Neural cell (in vitro differentiated cells): Measurements from ENCODE around the gene LPCAT4. TPM values are rescaled to one million over a fixed set of nuclear protein-coding genes. Genes with fewer than 3 reads are reported as not detected.

Source experiments
- H2AFZ ChIP-seq: fragments of 200-600, 300-800 bp; sonication (generic), shearing (Covaris generic); 2 replicates; pipeline ENCODE4 v1.6.0; 2014; ENCODE audit warnings: low read depth, mild to moderate bottlenecking, antibody characterized with exemption, low read length, moderate library complexity
- H3F3A ChIP-seq: fragments of 200-600 bp; shearing (Covaris generic); 2 replicates; pipeline ENCODE4 v1.6.1; 2016; ENCODE audit warnings: mild to moderate bottlenecking, moderate library complexity, mixed read lengths, antibody characterized with exemption, low read length; ENCODE audit not compliant: insufficient read depth, poor library complexity, severe bottlenecking
- H3K27ac ChIP-seq: fragments of 200-600, 300-800 bp; sonication (generic), shearing (Covaris generic); 2 replicates; pipeline ENCODE4 v1.5.1; 2014; ENCODE audit warnings: mild to moderate bottlenecking, low read length, moderate library complexity
- H3K27me3 ChIP-seq: fragments of 300-800, 200-600 bp; sonication (generic), shearing (Covaris generic); 2 replicates; pipeline ENCODE4 v1.6.0; 2014; ENCODE audit warnings: mild to moderate bottlenecking, low read depth, low read length, moderate library complexity; ENCODE audit not compliant: insufficient read depth
- H3K36me3 ChIP-seq: fragments of 300-800, 200-600 bp; sonication (generic), shearing (Covaris generic); 2 replicates; pipeline ENCODE4 v1.5.1; 2014; ENCODE audit warnings: mild to moderate bottlenecking, antibody characterized with exemption, low read length, moderate library complexity; ENCODE audit not compliant: insufficient read depth
- H3K4me2 ChIP-seq: fragments of 300-800, 200-600 bp; sonication (generic), shearing (Covaris generic); 2 replicates; pipeline ENCODE4 v1.6.0; 2014; ENCODE audit warnings: mild to moderate bottlenecking, low read length
- H3K4me3 ChIP-seq: fragments of 300-800, 200-600 bp; sonication (generic), shearing (Covaris generic); 2 replicates; pipeline ENCODE4 v1.5.1; 2014; ENCODE audit warnings: mild to moderate bottlenecking, low read length, moderate library complexity
- H3K79me2 ChIP-seq: fragments of 200-600 bp; shearing (Covaris generic); replicated peaks from 2 replicates; pipeline ENCODE4 v1.6.0; 2014; ENCODE audit warnings: mild to moderate bottlenecking, low read length, moderate library complexity; ENCODE audit not compliant: insufficient read depth
- H3K9ac ChIP-seq: fragments of 300-800, 200-600 bp; sonication (generic), shearing (Covaris generic); 2 replicates; pipeline ENCODE4 v1.6.1; 2016; ENCODE audit warnings: mild to moderate bottlenecking, low read length, mixed read lengths
- H3K9me2 ChIP-seq: fragments of 200-600 bp; shearing (Covaris generic); 2 replicates; pipeline ENCODE4 v1.6.1; 2016; ENCODE audit warnings: mild to moderate bottlenecking, low read length, mixed read lengths; ENCODE audit not compliant: insufficient read depth
- H3K9me3 ChIP-seq: fragments of 200-600, 300-800 bp; sonication (generic), shearing (Covaris generic); 2 replicates; pipeline ENCODE4 v1.6.1; 2016; ENCODE audit warnings: mild to moderate bottlenecking, mixed run types, low read length, moderate library complexity, mixed read lengths
- H4K20me1 ChIP-seq: fragments of 200-600 bp; shearing (Covaris generic); 2 replicates; pipeline ENCODE4 v1.6.1; 2016; ENCODE audit warnings: mild to moderate bottlenecking, mixed run types; ENCODE audit not compliant: insufficient read depth
- EP300 ChIP-seq: fragments of 450-650 bp; conservative IDR thresholded peaks from 2 replicates; pipeline ENCODE4 v1.6.1; 2014; ENCODE audit warnings: antibody characterized with exemption, mild to moderate bottlenecking, moderate library complexity; ENCODE audit not compliant: poor library complexity, severe bottlenecking
- EZH2 ChIP-seq: fragments of 200-600, 300-800 bp; shearing (Covaris generic), sonication (generic); IDR thresholded peaks from 2 replicates; pipeline ENCODE4 v1.6.1; 2014; ENCODE audit warnings: antibody characterized with exemption, low read length, borderline replicate concordance, mild to moderate bottlenecking; ENCODE audit not compliant: insufficient read depth, poor library complexity, severe bottlenecking
- MXI1 ChIP-seq: fragments of 450-650 bp; conservative IDR thresholded peaks from 2 replicates; pipeline ENCODE4 v1.6.1; 2014; ENCODE audit warnings: antibody characterized with exemption, mild to moderate bottlenecking; ENCODE audit not compliant: poor library complexity, severe bottlenecking
- POLR2AphosphoS5 ChIP-seq: IDR thresholded peaks from 2 replicates; pipeline ENCODE4 v1.6.1; 2012
- RAD21 ChIP-seq: fragments of 450-650 bp; conservative IDR thresholded peaks from 2 replicates; pipeline ENCODE4 v1.6.1; 2014; ENCODE audit warnings: antibody characterized with exemption, mild to moderate bottlenecking, moderate library complexity
- SMC3 ChIP-seq: fragments of 450-650 bp; conservative IDR thresholded peaks from 2 replicates; pipeline ENCODE4 v1.6.1; 2014; ENCODE audit warnings: antibody characterized with exemption, mild to moderate bottlenecking, moderate library complexity; ENCODE audit not compliant: poor library complexity
- TAF1 ChIP-seq: IDR thresholded peaks from 2 replicates; pipeline ENCODE4 v1.6.1; 2012; ENCODE audit warnings: low read depth
- polyA plus RNA-seq: library from polyadenylated mRNA; depleted of rRNA; stranded (reverse); fragments of >200 nt; gene quantifications from 2 replicates; pipeline ENCODE4 v1.2.3, GENCODE V29; 2014
- TF ChIP-seq, protein P1 (sequence below): IDR thresholded peaks from 2 replicates; pipeline ENCODE4 v1.6.1; 2012; ENCODE audit warnings: borderline replicate concordance
- TF ChIP-seq, protein P2 (sequence below): fragments of 450-650 bp; IDR thresholded peaks from 2 replicates; pipeline ENCODE4 v1.5.1; 2014; ENCODE audit warnings: antibody characterized with exemption, mild to moderate bottlenecking, moderate library complexity; ENCODE audit not compliant: poor library complexity, severe bottlenecking

Gene LPCAT4
- polyA plus RNA-seq, 1 donor from 2014 or later: 76.7 TPM

DNA sequence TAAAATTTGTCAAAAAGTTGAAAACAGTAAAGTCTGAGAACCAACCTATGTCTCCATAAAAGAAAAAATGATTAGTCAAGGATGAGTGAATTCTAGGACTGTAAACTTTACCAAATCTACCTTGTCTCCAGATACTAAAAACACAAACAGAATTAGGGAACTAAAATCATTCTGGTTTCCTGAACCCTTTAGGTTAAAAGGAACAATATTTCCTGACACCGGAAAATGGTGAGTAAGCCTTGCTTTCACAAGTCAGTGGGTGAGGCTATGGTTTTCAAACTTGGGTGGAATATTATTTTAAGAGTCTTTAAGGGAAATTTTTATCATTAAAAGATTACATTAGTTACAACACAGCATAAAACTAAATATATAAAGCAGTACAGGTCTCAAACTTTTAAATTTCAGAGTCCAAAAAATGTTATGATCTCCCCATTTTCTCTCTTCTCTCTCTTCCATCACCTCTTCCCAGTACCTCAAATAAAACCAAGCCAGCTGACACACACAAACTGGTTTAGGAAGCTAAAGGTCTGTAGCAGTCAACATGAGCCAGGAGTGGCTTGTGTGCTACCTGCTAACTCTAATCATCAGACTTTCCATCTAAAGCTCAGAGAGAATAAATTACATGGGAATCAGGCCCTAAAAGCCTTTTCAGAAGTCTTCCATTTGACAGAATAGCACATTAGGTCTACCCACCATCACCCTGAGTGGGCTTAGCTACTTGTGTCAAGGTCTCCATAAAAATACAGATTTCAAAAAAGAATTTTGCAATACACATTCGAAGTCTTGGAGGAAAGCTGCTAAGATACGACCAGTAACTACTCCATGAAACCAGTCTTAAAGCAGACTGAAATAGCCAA is 31.6 kb downstream of the LPCAT4 start:
- no peaks in the 10 kb centered on the region for H3F3A ChIP-seq
- H3K4me3 ChIP-seq: peak overlapping the region; percentile 99
- H3K9ac ChIP-seq: no peak overlapping the region
- TF ChIP-seq EZH2: no peak
- no peak for TF ChIP-seq EP300
- no peak for TF ChIP-seq RAD21
- TF ChIP-seq POLR2AphosphoS5: no peak
- TF ChIP-seq SMC3: no peak
- TF ChIP-seq MXI1: no peak
- TF ChIP-seq, protein P1, sequence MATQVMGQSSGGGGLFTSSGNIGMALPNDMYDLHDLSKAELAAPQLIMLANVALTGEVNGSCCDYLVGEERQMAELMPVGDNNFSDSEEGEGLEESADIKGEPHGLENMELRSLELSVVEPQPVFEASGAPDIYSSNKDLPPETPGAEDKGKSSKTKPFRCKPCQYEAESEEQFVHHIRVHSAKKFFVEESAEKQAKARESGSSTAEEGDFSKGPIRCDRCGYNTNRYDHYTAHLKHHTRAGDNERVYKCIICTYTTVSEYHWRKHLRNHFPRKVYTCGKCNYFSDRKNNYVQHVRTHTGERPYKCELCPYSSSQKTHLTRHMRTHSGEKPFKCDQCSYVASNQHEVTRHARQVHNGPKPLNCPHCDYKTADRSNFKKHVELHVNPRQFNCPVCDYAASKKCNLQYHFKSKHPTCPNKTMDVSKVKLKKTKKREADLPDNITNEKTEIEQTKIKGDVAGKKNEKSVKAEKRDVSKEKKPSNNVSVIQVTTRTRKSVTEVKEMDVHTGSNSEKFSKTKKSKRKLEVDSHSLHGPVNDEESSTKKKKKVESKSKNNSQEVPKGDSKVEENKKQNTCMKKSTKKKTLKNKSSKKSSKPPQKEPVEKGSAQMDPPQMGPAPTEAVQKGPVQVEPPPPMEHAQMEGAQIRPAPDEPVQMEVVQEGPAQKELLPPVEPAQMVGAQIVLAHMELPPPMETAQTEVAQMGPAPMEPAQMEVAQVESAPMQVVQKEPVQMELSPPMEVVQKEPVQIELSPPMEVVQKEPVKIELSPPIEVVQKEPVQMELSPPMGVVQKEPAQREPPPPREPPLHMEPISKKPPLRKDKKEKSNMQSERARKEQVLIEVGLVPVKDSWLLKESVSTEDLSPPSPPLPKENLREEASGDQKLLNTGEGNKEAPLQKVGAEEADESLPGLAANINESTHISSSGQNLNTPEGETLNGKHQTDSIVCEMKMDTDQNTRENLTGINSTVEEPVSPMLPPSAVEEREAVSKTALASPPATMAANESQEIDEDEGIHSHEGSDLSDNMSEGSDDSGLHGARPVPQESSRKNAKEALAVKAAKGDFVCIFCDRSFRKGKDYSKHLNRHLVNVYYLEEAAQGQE: no peak
- TF ChIP-seq, protein P2, sequence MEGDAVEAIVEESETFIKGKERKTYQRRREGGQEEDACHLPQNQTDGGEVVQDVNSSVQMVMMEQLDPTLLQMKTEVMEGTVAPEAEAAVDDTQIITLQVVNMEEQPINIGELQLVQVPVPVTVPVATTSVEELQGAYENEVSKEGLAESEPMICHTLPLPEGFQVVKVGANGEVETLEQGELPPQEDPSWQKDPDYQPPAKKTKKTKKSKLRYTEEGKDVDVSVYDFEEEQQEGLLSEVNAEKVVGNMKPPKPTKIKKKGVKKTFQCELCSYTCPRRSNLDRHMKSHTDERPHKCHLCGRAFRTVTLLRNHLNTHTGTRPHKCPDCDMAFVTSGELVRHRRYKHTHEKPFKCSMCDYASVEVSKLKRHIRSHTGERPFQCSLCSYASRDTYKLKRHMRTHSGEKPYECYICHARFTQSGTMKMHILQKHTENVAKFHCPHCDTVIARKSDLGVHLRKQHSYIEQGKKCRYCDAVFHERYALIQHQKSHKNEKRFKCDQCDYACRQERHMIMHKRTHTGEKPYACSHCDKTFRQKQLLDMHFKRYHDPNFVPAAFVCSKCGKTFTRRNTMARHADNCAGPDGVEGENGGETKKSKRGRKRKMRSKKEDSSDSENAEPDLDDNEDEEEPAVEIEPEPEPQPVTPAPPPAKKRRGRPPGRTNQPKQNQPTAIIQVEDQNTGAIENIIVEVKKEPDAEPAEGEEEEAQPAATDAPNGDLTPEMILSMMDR: no peak
- no peak for TF ChIP-seq TAF1
- H3K9me3 ChIP-seq: no peaks in the 10 kb centered on the region
- H3K79me2 ChIP-seq: peaks cover 9% of the 10 kb centered on the region
- H2AFZ ChIP-seq: no peak overlapping the region
- no peaks in the 10 kb centered on the region for H3K27me3 ChIP-seq
- H3K4me2 ChIP-seq: peak overlapping the region; percentile 96
- no peaks in the 10 kb centered on the region for H3K9me2 ChIP-seq
- no peak overlapping the region for H3K27ac ChIP-seq
- no peaks in the 10 kb centered on the region for H4K20me1 ChIP-seq
- no peaks in the 10 kb centered on the region for H3K36me3 ChIP-seq

DNA sequence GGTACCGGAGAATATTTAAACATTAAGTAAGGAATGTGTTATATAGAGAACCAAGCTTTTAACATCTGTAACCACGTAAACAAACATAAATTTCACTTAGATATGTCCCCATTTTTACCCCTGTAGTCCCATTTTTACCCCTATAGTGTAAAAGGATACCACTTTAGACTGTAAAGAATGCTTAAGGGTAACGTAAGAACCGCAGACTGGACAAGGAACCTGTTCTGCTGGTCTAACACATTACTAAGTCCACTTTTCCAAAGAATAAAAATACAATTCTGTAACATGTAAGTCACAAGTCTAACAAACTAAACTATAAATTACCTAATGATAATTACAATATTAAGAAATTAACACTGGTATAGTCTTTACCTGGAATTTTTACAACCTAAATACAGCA is 32.3 kb downstream of the LPCAT4 start:
- TF ChIP-seq EZH2 (no peak), POLR2AphosphoS5 (no peak), SMC3 (no peak), RAD21 (no peak), MXI1 (no peak), EP300 (no peak), TAF1 (no peak)
- TF ChIP-seq, protein P2: no peak
- TF ChIP-seq, protein P1: no peak
- H3K79me2 ChIP-seq: peaks cover 9% of the 10 kb centered on the region
- H3K4me2 ChIP-seq: peak overlapping the region; percentile 96
- H3K36me3 ChIP-seq: no peaks in the 10 kb centered on the region
- no peaks in the 10 kb centered on the region for H3K9me3 ChIP-seq
- H3F3A ChIP-seq: no peaks in the 10 kb centered on the region
- no peak overlapping the region for H3K9ac ChIP-seq
- H4K20me1 ChIP-seq: no peaks in the 10 kb centered on the region
- H2AFZ ChIP-seq: no peak overlapping the region
- peak overlapping the region; percentile 99 for H3K4me3 ChIP-seq
- no peaks in the 10 kb centered on the region for H3K27me3 ChIP-seq
- no peaks in the 10 kb centered on the region for H3K9me2 ChIP-seq
- no peak overlapping the region for H3K27ac ChIP-seq
